DMS153 (cell line): ENCODE data around the gene KLHL20.

Experiments used
- DNase-seq: peaks from one replicate; lab custom pipeline; 2025; lab: John Stamatoyannopoulos, UW

KLHL20 gene

DNA sequence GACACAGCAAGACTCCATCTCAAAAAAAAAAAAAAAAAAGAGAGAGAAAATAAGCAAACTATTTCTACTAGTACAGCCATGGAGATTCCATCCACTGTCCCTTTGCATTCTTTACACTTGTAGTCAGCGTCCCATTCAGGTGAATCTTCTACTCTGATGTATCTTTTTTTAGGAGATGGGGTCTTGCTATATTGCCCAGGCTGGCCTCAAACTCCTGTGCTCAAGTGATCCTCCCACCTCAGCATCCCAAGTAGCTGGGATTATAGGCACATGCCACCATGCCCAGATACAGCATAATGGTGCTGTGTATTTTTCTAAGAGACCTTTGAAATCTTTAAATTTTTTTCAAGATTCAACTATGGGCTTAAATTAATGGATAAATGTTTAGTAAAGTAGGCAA, 118.0 kb downstream of the KLHL20 start:
- DNase-seq, result no peak
